ENCODE data around the gene GREB1. TPM values are rescaled to one million over a fixed set of nuclear protein-coding genes. Genes with fewer than 3 reads are reported as not detected.
A peak's percentile ranks its signal among the peaks of the same experiment; 100 is the strongest.

GREB1 gene
- total and polyA plus RNA-seq, 2 of the 13 experiments (the other 11 are each of a cell fraction or from before 2014, with no cell fraction given), result 31.3 to 61.2 TPM

DNA sequence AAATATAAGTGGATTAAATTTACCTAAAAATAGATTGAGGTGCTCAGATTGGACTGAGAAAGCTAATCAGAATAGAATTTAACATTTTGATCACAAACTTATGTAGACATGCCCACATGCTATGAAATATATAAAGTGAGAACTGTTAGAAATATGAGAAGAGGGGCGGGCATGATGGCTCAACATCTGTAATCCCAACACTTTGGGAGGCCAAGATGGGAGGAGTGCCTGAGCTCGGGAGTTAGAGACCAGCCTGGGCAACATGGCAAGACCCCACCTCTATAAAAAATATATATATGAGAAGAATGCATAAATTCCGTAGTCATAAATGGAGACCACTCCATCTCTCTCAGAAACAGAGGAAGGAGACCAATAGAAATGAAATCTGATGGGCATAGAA is 110.4 kb downstream of the GREB1 start:
- ChIA-PET CTCF (ENCODE audit: low intra/inter-chr PET ratio, low total read pairs) (no interaction called here), POLR2A (no interaction called here)
- Histone ChIP-seq H3K27me3 (ENCODE audit: control insufficient read depth in 1 of 2, insufficient read depth in 2 of 2, low read length in 2 of 2) (0 out of 5 replicates have a peak, but pooled peaks cover 0 to under 1% of the 10 kb centered on the region in 2 experiments), H2AFZ (ENCODE audit: low read length) (no peak overlapping the region), H3K79me2 (ENCODE audit: insufficient read depth, low read length) (no peaks in the 10 kb centered on the region), H4K20me1 (ENCODE audit: insufficient read depth, low read length) (no peaks in the 10 kb centered on the region), H3K4me3 (replicated peaks in 1 of 3; ENCODE audit: insufficient read depth in 1 of 3, low read depth in 2 of 3, low read length in 3 of 3) (no peak overlapping the region), H3K4me1 (ENCODE audit: insufficient read depth, low read length) (no peaks in the 10 kb centered on the region), H3K36me3 (replicated peaks in 1 of 2; ENCODE audit: control insufficient read depth in 1 of 2, insufficient read depth in 2 of 2, low read length in 2 of 2) (peaks cover 24 to 45% of the 10 kb centered on the region in 2 experiments), H3K27ac (ENCODE audit: extremely low read length, insufficient read depth, low read length) (no peak overlapping the region), H3K9me3 (ENCODE audit: low read length) (no peaks in the 10 kb centered on the region), H3K9ac (ENCODE audit: insufficient read depth, low read depth, low read length) (no peak overlapping the region), H3K4me2 (ENCODE audit: low read depth, low read length) (no peak overlapping the region)
- in situ Hi-C loops (cut with HindIII; ENCODE audit: extremely low pct_ligation_motif_present, low pct_unique_long_range_greater_than_20kb), result no loop called here
- FAIRE-seq, result no peak
- ATAC-seq, result no peak
- intact Hi-C loops (cut with micrococcal nuclease; ENCODE audit: unreplicated experiment), result no loop called here
- BruUV-seq (replicated peaks), result no TSS peak
- DNase-seq (ENCODE audit: low spot score), result no peak
- 93% methylated on average over 3 of the region's 3 CpGs for WGBS (ENCODE audit: low lambda C conversion rate)
- TF ChIP-seq ZNF121 (CRISPR knock-in tag; IDR thresholded peaks at IDR 0.05), result 0 out of 2 replicates have a peak, but pooled peaks have one; percentile 32
- TF ChIP-seq ZBTB1 (CRISPR knock-in tag; IDR thresholded peaks at IDR 0.05; ENCODE audit: borderline replicate concordance), result no peak
- TF ChIP-seq RBM22 (optimal IDR thresholded peaks at IDR 0.05; ENCODE audit: low read length), result peak; percentile 90

DNA sequence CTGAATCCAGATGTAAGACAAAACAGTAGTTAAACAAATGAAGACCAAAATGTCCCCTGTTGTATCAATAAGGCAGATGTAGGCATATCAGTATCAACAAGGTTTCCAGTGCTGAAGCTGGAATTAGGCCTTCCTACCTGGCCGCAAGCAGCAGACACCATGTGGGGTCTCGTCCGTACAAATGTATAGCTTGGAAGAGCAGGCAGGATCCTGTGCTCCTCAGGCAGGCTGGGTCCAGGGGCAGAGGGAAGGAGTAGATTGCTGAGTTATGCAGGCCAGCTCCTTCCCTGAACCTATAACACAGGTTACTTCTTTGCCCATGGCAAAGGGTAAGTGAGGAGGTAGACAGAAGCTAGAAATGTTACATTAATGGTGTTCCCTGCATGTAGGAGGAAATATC is 112.7 kb downstream of the GREB1 start:
- POLR2A ChIA-PET, result no interaction called here
- 98% methylated on average over 3 of the region's 3 CpGs for WGBS (ENCODE audit: low lambda C conversion rate)
- FAIRE-seq, result no peak

More for the DNA sequence above, 112.7 kb downstream of the GREB1 start:
- intact Hi-C loops (cut with micrococcal nuclease; ENCODE audit: unreplicated experiment), result no loop called here
- DNase-seq (ENCODE audit: low spot score) (no peak), ATAC-seq (peak; percentile 14)
- Histone ChIP-seq H4K20me1 (ENCODE audit: insufficient read depth, low read length) (no peaks in the 10 kb centered on the region), H2AFZ (ENCODE audit: low read length) (no peak overlapping the region), H3K4me2 (ENCODE audit: low read depth, low read length) (no peak overlapping the region), H3K4me3 (replicated peaks in 1 of 3; ENCODE audit: insufficient read depth in 1 of 3, low read depth in 2 of 3, low read length in 3 of 3) (no peak overlapping the region), H3K27me3 (ENCODE audit: control insufficient read depth in 1 of 2, insufficient read depth in 2 of 2, low read length in 2 of 2) (peaks cover 1 to 18% of the 10 kb centered on the region in 2 experiments; a peak in 2 of 5 replicates), H3K27ac (ENCODE audit: extremely low read length, insufficient read depth, low read length) (no peak overlapping the region), H3K4me1 (ENCODE audit: insufficient read depth, low read length) (no peaks in the 10 kb centered on the region), H3K36me3 (replicated peaks in 1 of 2; ENCODE audit: control insufficient read depth in 1 of 2, insufficient read depth in 2 of 2, low read length in 2 of 2) (peaks cover 10 to 24% of the 10 kb centered on the region in 2 experiments), H3K79me2 (ENCODE audit: insufficient read depth, low read length) (no peaks in the 10 kb centered on the region), H3K9ac (ENCODE audit: insufficient read depth, low read depth, low read length) (no peak overlapping the region), H3K9me3 (ENCODE audit: low read length) (no peaks in the 10 kb centered on the region)
- in situ Hi-C loops (cut with HindIII; ENCODE audit: extremely low pct_ligation_motif_present, low pct_unique_long_range_greater_than_20kb), result no loop called here
- no TSS peak for BruUV-seq (replicated peaks)
- CTCF ChIA-PET (ENCODE audit: low intra/inter-chr PET ratio, low total read pairs), result no interaction called here
- TF ChIP-seq POLR2AphosphoS5 (IDR thresholded peaks at IDR 0.05; ENCODE audit: low read depth, low read length) (0 out of 2 replicates have a peak, but pooled peaks have one; percentile 27), ARHGAP35 (CRISPR knock-in tag; IDR thresholded peaks at IDR 0.05; ENCODE audit: borderline replicate concordance) (no peak), RBM22 (optimal IDR thresholded peaks at IDR 0.05; ENCODE audit: low read length) (peak; percentile 89), POLR2G (IDR thresholded peaks at IDR 0.05; ENCODE audit: low read depth, low read length) (peak; percentile 31; the same call in 1 of the 2 replicates), ZNF562 (CRISPR knock-in tag; IDR thresholded peaks at IDR 0.05; ENCODE audit: borderline replicate concordance) (no peak)
- TF ChIP-seq, protein P1, sequence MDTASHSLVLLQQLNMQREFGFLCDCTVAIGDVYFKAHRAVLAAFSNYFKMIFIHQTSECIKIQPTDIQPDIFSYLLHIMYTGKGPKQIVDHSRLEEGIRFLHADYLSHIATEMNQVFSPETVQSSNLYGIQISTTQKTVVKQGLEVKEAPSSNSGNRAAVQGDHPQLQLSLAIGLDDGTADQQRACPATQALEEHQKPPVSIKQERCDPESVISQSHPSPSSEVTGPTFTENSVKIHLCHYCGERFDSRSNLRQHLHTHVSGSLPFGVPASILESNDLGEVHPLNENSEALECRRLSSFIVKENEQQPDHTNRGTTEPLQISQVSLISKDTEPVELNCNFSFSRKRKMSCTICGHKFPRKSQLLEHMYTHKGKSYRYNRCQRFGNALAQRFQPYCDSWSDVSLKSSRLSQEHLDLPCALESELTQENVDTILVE (CRISPR knock-in tag; IDR thresholded peaks at IDR 0.05), result no peak

Measured in HepG2 (cell line).